A549 treated with AZD2906 at 1 μM for 4 hours (cell line): ENCODE data around the gene MEIOSIN. TPM values are rescaled to one million over a fixed set of nuclear protein-coding genes. Genes with fewer than 3 reads are reported as not detected.

Source experiments
- total RNA-seq: library from RNA; stranded (reverse); fragments of 200-300 nt; extraction: Qiagen RNA extraction; gene quantifications from 5 replicates; pipeline ENCODE4 v1.2.3, GENCODE V29; 2022

The MEIOSIN gene
- total RNA-seq = 0.03 to 0.06 TPM (median 0.05 TPM) in 5 replicates

GRCh38 chr19:45733160-45733810 is at the start of gene MEIOSIN:
MEIOSIN (plus strand) TSS chr19:45733439; CDS start chr19:45735377, 1,938 bp downstream.

GRCh38 chr19:45691516-45692186 is 41.6 kb upstream of the MEIOSIN start, which contains the start of gene SNRPD2:
SNRPD2 (minus strand) TSS chr19:45691953; CDS start chr19:45691888, 65 bp downstream.

GRCh38 chr19:45692187-45693105 is 40.8 kb upstream of the MEIOSIN start, which contains the start of gene QPCTL:
QPCTL (plus strand) TSS chr19:45692666; CDS start chr19:45692704, 38 bp downstream.

GRCh38 chr19:45730368-45731288 is 2.6 kb upstream of the MEIOSIN start, which contains the start of gene FBXO46:
FBXO46 (minus strand) TSS chr19:45730896; CDS start chr19:45713495, 17,401 bp downstream.

GRCh38 chr19:45768984-45769782 is 35.9 kb downstream of the MEIOSIN start, which contains the start of gene SIX5:
SIX5 (minus strand) TSS chr19:45769252; CDS start chr19:45768844, 408 bp downstream.

GRCh38 chr19:45782162-45782691 is 49.0 kb downstream of the MEIOSIN start, which contains the start of gene DMPK:
DMPK (minus strand) TSS chr19:45782490; CDS start chr19:45782352, 138 bp downstream.

GRCh38 chr19:45792470-45793177 is 59.4 kb downstream of the MEIOSIN start, which contains the start of gene DMWD:
DMWD (minus strand) TSS chr19:45792845; CDS start chr19:45792756, 89 bp downstream.

Other genes with a start within 250 kb of the MEIOSIN start
- gene RTN2, start 236.4 kb upstream of the MEIOSIN start, total RNA-seq = 11.7 to 14.4 TPM (median 12.6 TPM) in 5 replicates
- 6.2 to 9.9 TPM (median 6.9 TPM) in 5 replicates for gene PPM1N, start 235.0 kb upstream of the MEIOSIN start, total RNA-seq
- 212 to 260 TPM (median 239 TPM) in 5 replicates for gene VASP, start 226.0 kb upstream of the MEIOSIN start, total RNA-seq
- gene OPA3, start 148.6 kb upstream of the MEIOSIN start, total RNA-seq = 12.5 to 18.5 TPM (median 16.9 TPM) in 5 replicates
- gene GPR4, start 131.2 kb upstream of the MEIOSIN start, total RNA-seq = 0.15 to 0.66 TPM (median 0.22 TPM) in 5 replicates
- 19.3 to 27.2 TPM (median 23.1 TPM) in 5 replicates for gene EML2, start 94.0 kb upstream of the MEIOSIN start, total RNA-seq
- gene GIPR, start 65.2 kb upstream of the MEIOSIN start, total RNA-seq = 2.0 to 3.3 TPM (median 2.9 TPM) in 5 replicates
- 761 to 882 TPM (median 789 TPM) in 5 replicates for gene SNRPD2, start 41.5 kb upstream of the MEIOSIN start, total RNA-seq
- 6.6 to 9.5 TPM (median 8.7 TPM) in 5 replicates for gene QPCTL, start 40.8 kb upstream of the MEIOSIN start, total RNA-seq
- 7.8 to 11.1 TPM (median 9.7 TPM) in 5 replicates for gene FBXO46, start 2.5 kb upstream of the MEIOSIN start, total RNA-seq
- gene SIX5, start 35.8 kb downstream of the MEIOSIN start, total RNA-seq = 16.8 to 31.3 TPM (median 28.9 TPM) in 5 replicates
- gene DMPK, start 49.1 kb downstream of the MEIOSIN start, total RNA-seq = 29.1 to 45.4 TPM (median 40.2 TPM) in 5 replicates
- 22.5 to 34.8 TPM (median 30.3 TPM) in 5 replicates for gene DMWD, start 59.4 kb downstream of the MEIOSIN start, total RNA-seq
- gene RSPH6A, start 81.9 kb downstream of the MEIOSIN start, total RNA-seq = not detected in 5 replicates
- gene SYMPK, start 129.7 kb downstream of the MEIOSIN start, total RNA-seq = 58.9 to 77.3 TPM (median 71.3 TPM) in 5 replicates
- 0.58 to 1.1 TPM (median 0.89 TPM) in 5 replicates for gene FOXA3, start 130.9 kb downstream of the MEIOSIN start, total RNA-seq
- gene IRF2BP1, start 152.7 kb downstream of the MEIOSIN start, total RNA-seq = 22.7 to 37.9 TPM (median 36.1 TPM) in 5 replicates
- gene MYPOP, start 169.2 kb downstream of the MEIOSIN start, total RNA-seq = 6.4 to 10.3 TPM (median 10.1 TPM) in 5 replicates
- not detected in 5 replicates for gene NANOS2, start 181.3 kb downstream of the MEIOSIN start, total RNA-seq
- 0.77 to 1.3 TPM (median 1.3 TPM) in 5 replicates for gene NOVA2, start 240.4 kb downstream of the MEIOSIN start, total RNA-seq